SK-N-SH treated with all-trans-retinoic acid at 6 μM for 48 hours (cell line): ENCODE results near the gene CROCC2.

ENCODE experiments used
- ARNTL ChIP-seq: fragments of 450-650 bp; formaldehyde crosslinking; IDR thresholded peaks from 2 replicates; pipeline ENCODE4 v1.5.0; 2020; ENCODE audit warnings: low read depth, mild to moderate bottlenecking, moderate library complexity, borderline replicate concordance
- CSDC2 ChIP-seq: fragments of 250-450 bp; sonication (Bioruptor Pico); IDR thresholded peaks from 2 replicates; pipeline ENCODE4 v1.5.0; 2020; ENCODE audit warnings: mild to moderate bottlenecking, moderate library complexity
- CSRNP3 ChIP-seq: fragments of 250-450 bp; sonication (Bioruptor Pico); IDR thresholded peaks from 2 replicates; pipeline ENCODE4 v1.5.1; 2021; ENCODE audit warnings: mild to moderate bottlenecking, moderate library complexity
- OSR1 ChIP-seq: fragments of 250-450 bp; sonication (Bioruptor Pico); IDR thresholded peaks from 2 replicates; pipeline ENCODE4 v1.8.0; 2022; ENCODE audit warnings: moderate library complexity, mild to moderate bottlenecking, inconsistent platforms
- PATZ1 ChIP-seq: fragments of 250-450 bp; sonication (Bioruptor Pico); IDR thresholded peaks from 2 replicates; pipeline ENCODE4 v1.8.0; 2020; ENCODE audit warnings: mild to moderate bottlenecking, moderate library complexity, borderline replicate concordance
- POU6F1 ChIP-seq: fragments of 250-450 bp; sonication (Bioruptor Pico); IDR thresholded peaks from 2 replicates; pipeline ENCODE4 v1.8.0; 2021; ENCODE audit warnings: low read depth, mild to moderate bottlenecking, moderate library complexity, borderline replicate concordance
- PPARA ChIP-seq: fragments of 250-450 bp; sonication (Bioruptor Pico); IDR thresholded peaks from 2 replicates; pipeline ENCODE4 v1.5.0; 2020; ENCODE audit warnings: mild to moderate bottlenecking, borderline replicate concordance
- RARB ChIP-seq: fragments of 250-450 bp; sonication (Bioruptor Pico); IDR thresholded peaks from 2 replicates; pipeline ENCODE4 v1.8.0; 2021; ENCODE audit warnings: mild to moderate bottlenecking, moderate library complexity
- SNAI2 ChIP-seq: fragments of 250-450 bp; sonication (Bioruptor Pico); IDR thresholded peaks from 2 replicates; pipeline ENCODE4 v1.5.0; 2020; ENCODE audit warnings: mild to moderate bottlenecking, moderate library complexity
- TCF4 ChIP-seq: fragments of 250-450 bp; sonication (Bioruptor Pico); IDR thresholded peaks from 2 replicates; pipeline ENCODE4 v1.8.0; 2021; ENCODE audit warnings: mild to moderate bottlenecking, moderate library complexity, borderline replicate concordance
- ZC3H10 ChIP-seq: fragments of 250-450 bp; sonication (Bioruptor Pico); IDR thresholded peaks from 2 replicates; pipeline ENCODE4 v1.5.1; 2021; ENCODE audit warnings: mild to moderate bottlenecking, moderate library complexity
- ZFP3 ChIP-seq: fragments of 250-450 bp; sonication (Bioruptor Pico); IDR thresholded peaks from 2 replicates; pipeline ENCODE4 v1.5.0; 2020; ENCODE audit warnings: mild to moderate bottlenecking, moderate library complexity
- ZFP30 ChIP-seq: fragments of 450-650 bp; formaldehyde crosslinking; IDR thresholded peaks from 2 replicates; pipeline ENCODE4 v1.5.0; 2022; ENCODE audit warnings: mild to moderate bottlenecking, moderate library complexity
- TF ChIP-seq, protein P1 (sequence below): fragments of 250-450 bp; sonication (Bioruptor Pico); IDR thresholded peaks from 2 replicates; pipeline ENCODE4 v1.5.0; 2020; ENCODE audit warnings: mild to moderate bottlenecking, moderate library complexity

DNA sequence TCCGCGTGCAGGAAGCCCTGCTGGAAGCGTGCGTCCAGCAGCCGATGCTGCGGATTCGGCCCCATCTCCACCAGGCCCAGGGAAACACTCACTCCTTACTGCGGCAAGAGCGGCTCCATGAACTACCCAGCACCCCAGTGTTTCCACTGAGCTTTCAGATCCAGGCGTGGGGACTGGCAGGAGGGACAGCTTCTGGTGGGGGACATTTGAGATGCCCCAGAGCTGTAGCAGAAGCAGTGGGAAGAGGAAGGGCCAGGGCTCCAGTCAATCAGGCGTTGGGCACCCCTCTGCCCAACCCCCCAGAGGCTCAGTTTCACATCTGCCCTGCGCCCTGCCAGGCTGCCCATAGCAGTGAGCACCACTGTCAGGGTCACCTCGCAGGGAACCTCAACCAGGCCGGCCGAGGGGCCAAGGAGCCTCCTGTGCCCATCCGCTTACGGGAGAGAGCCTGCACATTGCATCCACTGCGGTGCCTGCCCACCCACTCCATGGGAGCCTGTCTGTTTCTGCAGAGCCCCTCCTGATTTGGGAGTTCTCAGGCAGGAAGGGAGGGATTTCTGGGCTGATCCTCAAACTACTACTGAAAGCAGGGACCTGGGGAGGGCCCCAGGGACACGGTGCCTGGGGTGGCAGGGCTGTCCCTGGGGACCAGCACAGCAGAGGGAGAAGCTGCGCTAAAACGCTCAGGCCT is 32.9 kb upstream of the CROCC2 start:
- no peak for TF ChIP-seq CSRNP3 (CRISPR knock-in tag)
- TF ChIP-seq PATZ1 = no peak
- no peak for TF ChIP-seq OSR1 (CRISPR knock-in tag)
- TF ChIP-seq, protein P1, sequence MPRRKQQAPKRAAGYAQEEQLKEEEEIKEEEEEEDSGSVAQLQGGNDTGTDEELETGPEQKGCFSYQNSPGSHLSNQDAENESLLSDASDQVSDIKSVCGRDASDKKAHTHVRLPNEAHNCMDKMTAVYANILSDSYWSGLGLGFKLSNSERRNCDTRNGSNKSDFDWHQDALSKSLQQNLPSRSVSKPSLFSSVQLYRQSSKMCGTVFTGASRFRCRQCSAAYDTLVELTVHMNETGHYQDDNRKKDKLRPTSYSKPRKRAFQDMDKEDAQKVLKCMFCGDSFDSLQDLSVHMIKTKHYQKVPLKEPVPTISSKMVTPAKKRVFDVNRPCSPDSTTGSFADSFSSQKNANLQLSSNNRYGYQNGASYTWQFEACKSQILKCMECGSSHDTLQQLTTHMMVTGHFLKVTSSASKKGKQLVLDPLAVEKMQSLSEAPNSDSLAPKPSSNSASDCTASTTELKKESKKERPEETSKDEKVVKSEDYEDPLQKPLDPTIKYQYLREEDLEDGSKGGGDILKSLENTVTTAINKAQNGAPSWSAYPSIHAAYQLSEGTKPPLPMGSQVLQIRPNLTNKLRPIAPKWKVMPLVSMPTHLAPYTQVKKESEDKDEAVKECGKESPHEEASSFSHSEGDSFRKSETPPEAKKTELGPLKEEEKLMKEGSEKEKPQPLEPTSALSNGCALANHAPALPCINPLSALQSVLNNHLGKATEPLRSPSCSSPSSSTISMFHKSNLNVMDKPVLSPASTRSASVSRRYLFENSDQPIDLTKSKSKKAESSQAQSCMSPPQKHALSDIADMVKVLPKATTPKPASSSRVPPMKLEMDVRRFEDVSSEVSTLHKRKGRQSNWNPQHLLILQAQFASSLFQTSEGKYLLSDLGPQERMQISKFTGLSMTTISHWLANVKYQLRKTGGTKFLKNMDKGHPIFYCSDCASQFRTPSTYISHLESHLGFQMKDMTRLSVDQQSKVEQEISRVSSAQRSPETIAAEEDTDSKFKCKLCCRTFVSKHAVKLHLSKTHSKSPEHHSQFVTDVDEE = no peak
- TF ChIP-seq TCF4 (CRISPR knock-in tag) = no peak
- TF ChIP-seq SNAI2 (CRISPR knock-in tag) = no peak
- TF ChIP-seq CSDC2 (CRISPR knock-in tag) = no peak
- no peak for TF ChIP-seq ZFP3 (CRISPR knock-in tag)
- no peak for TF ChIP-seq POU6F1 (CRISPR knock-in tag)
- TF ChIP-seq ZFP30 (CRISPR knock-in tag) = no peak
- no peak for TF ChIP-seq PPARA (CRISPR knock-in tag)
- no peak for TF ChIP-seq RARB
- no peak for TF ChIP-seq ZC3H10
- no peak for TF ChIP-seq ARNTL (CRISPR knock-in tag)
